Measurements from ENCODE around the gene TRIM29. TPM values are rescaled to one million over a fixed set of nuclear protein-coding genes. Genes with fewer than 3 reads are reported as not detected.

TRIM29 gene
- total RNA-seq, 1 donor: not detected

GRCh38 chr11:120115272-120116000 is 22.5 kb downstream of the TRIM29 start:
- no peak for DNase-seq (ENCODE audit: low read depth)
- TF ChIP-seq, protein P1, sequence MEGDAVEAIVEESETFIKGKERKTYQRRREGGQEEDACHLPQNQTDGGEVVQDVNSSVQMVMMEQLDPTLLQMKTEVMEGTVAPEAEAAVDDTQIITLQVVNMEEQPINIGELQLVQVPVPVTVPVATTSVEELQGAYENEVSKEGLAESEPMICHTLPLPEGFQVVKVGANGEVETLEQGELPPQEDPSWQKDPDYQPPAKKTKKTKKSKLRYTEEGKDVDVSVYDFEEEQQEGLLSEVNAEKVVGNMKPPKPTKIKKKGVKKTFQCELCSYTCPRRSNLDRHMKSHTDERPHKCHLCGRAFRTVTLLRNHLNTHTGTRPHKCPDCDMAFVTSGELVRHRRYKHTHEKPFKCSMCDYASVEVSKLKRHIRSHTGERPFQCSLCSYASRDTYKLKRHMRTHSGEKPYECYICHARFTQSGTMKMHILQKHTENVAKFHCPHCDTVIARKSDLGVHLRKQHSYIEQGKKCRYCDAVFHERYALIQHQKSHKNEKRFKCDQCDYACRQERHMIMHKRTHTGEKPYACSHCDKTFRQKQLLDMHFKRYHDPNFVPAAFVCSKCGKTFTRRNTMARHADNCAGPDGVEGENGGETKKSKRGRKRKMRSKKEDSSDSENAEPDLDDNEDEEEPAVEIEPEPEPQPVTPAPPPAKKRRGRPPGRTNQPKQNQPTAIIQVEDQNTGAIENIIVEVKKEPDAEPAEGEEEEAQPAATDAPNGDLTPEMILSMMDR (IDR thresholded peaks at IDR 0.05; ENCODE audit: insufficient read depth, low read length): peak; percentile 15
- H3K4me3 ChIP-seq (ENCODE audit: low read depth, low read length): no peak overlapping the region

DNA sequence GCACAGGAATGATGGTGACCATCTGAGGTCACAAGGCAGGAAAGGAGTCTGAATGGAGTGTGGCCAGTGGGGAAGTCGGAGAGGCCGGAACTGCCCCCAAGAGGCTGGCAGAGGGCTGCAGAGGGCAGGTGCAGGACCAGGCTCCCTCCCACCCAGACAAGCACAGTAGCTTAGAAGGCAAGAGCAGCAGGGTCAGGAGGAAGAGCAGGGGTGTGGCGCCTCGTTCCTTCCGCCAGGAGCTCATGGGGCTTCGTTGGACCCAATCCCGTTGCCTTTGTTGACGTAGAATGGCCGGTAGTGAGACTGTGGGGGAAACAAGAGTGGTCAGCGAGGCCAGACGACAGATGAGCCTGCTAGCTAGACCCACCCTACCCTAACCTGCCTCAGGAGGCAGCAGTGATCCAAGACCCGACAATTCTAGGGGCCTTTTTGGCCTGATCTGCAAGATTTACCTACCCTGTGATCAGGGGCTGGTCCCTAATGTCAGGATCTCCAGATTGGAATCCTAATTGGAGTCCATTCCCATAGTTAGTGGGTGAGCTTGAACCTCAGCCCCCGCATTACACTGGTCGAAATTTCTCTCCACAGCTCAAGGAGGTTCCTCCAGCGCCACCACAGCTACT is 25.6 kb downstream of the TRIM29 start:
- TF ChIP-seq, protein P1 (IDR thresholded peaks at IDR 0.05; ENCODE audit: insufficient read depth, low read length): no peak
- DNase-seq (ENCODE audit: low read depth): no peak
- H3K4me3 ChIP-seq (ENCODE audit: low read depth, low read length): no peak overlapping the region

GRCh38 chr11:120109531-120109930 is 28.4 kb downstream of the TRIM29 start:
- no peak overlapping the region for H3K4me3 ChIP-seq (ENCODE audit: low read depth, low read length)
- DNase-seq (ENCODE audit: low read depth): no peak
- TF ChIP-seq, protein P1 (IDR thresholded peaks at IDR 0.05; ENCODE audit: insufficient read depth, low read length): no peak

GRCh38 chr11:120108785-120109168 is 29.1 kb downstream of the TRIM29 start:
- no peak for DNase-seq (ENCODE audit: low read depth)
- TF ChIP-seq, protein P1 (IDR thresholded peaks at IDR 0.05; ENCODE audit: insufficient read depth, low read length): no peak

GRCh38 chr11:120108154-120108784 is 29.6 kb downstream of the TRIM29 start:
- no peak overlapping the region for H3K4me3 ChIP-seq (ENCODE audit: low read depth, low read length)
- peak; percentile 55 for DNase-seq (ENCODE audit: low read depth)
- TF ChIP-seq, protein P1 (IDR thresholded peaks at IDR 0.05; ENCODE audit: insufficient read depth, low read length): peak; percentile 100

More at GRCh38 chr11:120108785-120109168, 29.1 kb downstream of the TRIM29 start:
- H3K4me3 ChIP-seq (ENCODE audit: low read depth, low read length): no peak overlapping the region

- no peak for DNase-seq (ENCODE audit: low read depth)
- TF ChIP-seq, protein P1 (IDR thresholded peaks at IDR 0.05; ENCODE audit: insufficient read depth, low read length): no peak
- no peak overlapping the region for H3K4me3 ChIP-seq (ENCODE audit: low read depth, low read length)
Measured at GRCh38 chr11:120107692-120108091, 30.2 kb downstream of the TRIM29 start.
